ENCODE results near the gene TWIST2.

TWIST2 gene

GRCh38 chr2:238882082-238882755, 34.3 kb downstream of the TWIST2 start:
- no peaks in the 10 kb centered on the region for H3K36me3 ChIP-seq (replicated peaks in 1 of 2; ENCODE audit: control insufficient read depth in 2 of 2, insufficient read depth in 2 of 2, low read length in 2 of 2)
- H2BK120ac ChIP-seq (ENCODE audit: low read depth, low read length): no peak overlapping the region
- no CpG with 5 or more reads among the region's 6 CpGs for WGBS, 2 donors (ENCODE audit: extremely low coverage in 2 of 2, insufficient read length in 2 of 2, insufficient replicate concordance in 1 of 2)
- no peak overlapping the region for H3K4me2 ChIP-seq (ENCODE audit: insufficient read depth, low read length, poor library complexity, severe bottlenecking)
- H3K27ac ChIP-seq (replicated peaks; ENCODE audit: low read length): no peak overlapping the region
- no peak overlapping the region for H2BK15ac ChIP-seq (ENCODE audit: low read length)
- no peaks in the 10 kb centered on the region for H3K27me3 ChIP-seq (ENCODE audit: control insufficient read depth in 3 of 3, insufficient read depth in 3 of 3, low read depth in 1 of 3, low read length in 3 of 3)
- H3K14ac ChIP-seq (ENCODE audit: low read length): no peak overlapping the region
- no peak overlapping the region for H3K4me3 ChIP-seq (ENCODE audit: low read length in 2 of 2)
- no peak overlapping the region for H3K9ac ChIP-seq (ENCODE audit: low read depth, low read length, poor library complexity)
- no peaks in the 10 kb centered on the region for H3K9me3 ChIP-seq (replicated peaks in 1 of 2; ENCODE audit: control insufficient read depth in 2 of 2, insufficient read depth in 1 of 2, low read depth in 1 of 2, low read length in 2 of 2)
- no peak overlapping the region for H2AFZ ChIP-seq (ENCODE audit: low read length)
- no peak overlapping the region for H2BK5ac ChIP-seq (ENCODE audit: low read length)
- no peak overlapping the region for H3K4ac ChIP-seq (ENCODE audit: low read length)
- no peak overlapping the region for H2AK5ac ChIP-seq (ENCODE audit: low read depth, low read length)
- DNase-seq (ENCODE audit: low spot score): no peak
- H4K8ac ChIP-seq (ENCODE audit: low read depth, low read length): no peak overlapping the region
- H3K23ac ChIP-seq (ENCODE audit: low read depth, low read length, poor library complexity): no peak overlapping the region
- H4K91ac ChIP-seq (ENCODE audit: low read depth, low read length, poor library complexity): no peak overlapping the region
- no peaks in the 10 kb centered on the region for H3K79me1 ChIP-seq (ENCODE audit: low read depth, low read length)
- no peak overlapping the region for H2BK12ac ChIP-seq (ENCODE audit: low read length)
- no peak overlapping the region for H3K18ac ChIP-seq (ENCODE audit: low read length)
- peaks cover 0 to 3% of the 10 kb centered on the region in 2 donors for H3K4me1 ChIP-seq (ENCODE audit: control insufficient read depth in 2 of 2, insufficient read depth in 1 of 2, low read depth in 1 of 2, low read length in 2 of 2)

GRCh38 chr2:238883421-238883901, 35.6 kb downstream of the TWIST2 start:
- Histone ChIP-seq H3K79me1 (ENCODE audit: low read depth, low read length) (no peaks in the 10 kb centered on the region), H3K4me1 (ENCODE audit: control insufficient read depth in 2 of 2, insufficient read depth in 1 of 2, low read depth in 1 of 2, low read length in 2 of 2) (peaks cover 0 to under 1% of the 10 kb centered on the region in 2 donors), H4K91ac (ENCODE audit: low read depth, low read length, poor library complexity) (no peak overlapping the region), H2AFZ (ENCODE audit: low read length) (no peak overlapping the region), H3K18ac (ENCODE audit: low read length) (no peak overlapping the region), H2AK5ac (ENCODE audit: low read depth, low read length) (no peak overlapping the region), H3K4me3 (ENCODE audit: low read length in 2 of 2) (no peak overlapping the region), H2BK120ac (ENCODE audit: low read depth, low read length) (no peak overlapping the region), H2BK5ac (ENCODE audit: low read length) (no peak overlapping the region), H3K14ac (ENCODE audit: low read length) (no peak overlapping the region), H3K4me2 (ENCODE audit: insufficient read depth, low read length, poor library complexity, severe bottlenecking) (no peak overlapping the region), H3K36me3 (replicated peaks in 1 of 2; ENCODE audit: control insufficient read depth in 2 of 2, insufficient read depth in 2 of 2, low read length in 2 of 2) (no peaks in the 10 kb centered on the region), H2BK12ac (ENCODE audit: low read length) (no peak overlapping the region), H3K4ac (ENCODE audit: low read length) (no peak overlapping the region), H3K23ac (ENCODE audit: low read depth, low read length, poor library complexity) (no peak overlapping the region), H3K9ac (ENCODE audit: low read depth, low read length, poor library complexity) (no peak overlapping the region), H3K27me3 (ENCODE audit: control insufficient read depth in 3 of 3, insufficient read depth in 3 of 3, low read depth in 1 of 3, low read length in 3 of 3) (no peaks in the 10 kb centered on the region), H4K8ac (ENCODE audit: low read depth, low read length) (no peak overlapping the region), H3K9me3 (replicated peaks in 1 of 2; ENCODE audit: control insufficient read depth in 2 of 2, insufficient read depth in 1 of 2, low read depth in 1 of 2, low read length in 2 of 2) (no peaks in the 10 kb centered on the region), H2BK15ac (ENCODE audit: low read length) (no peak overlapping the region), H3K27ac (replicated peaks; ENCODE audit: low read length) (no peak overlapping the region)
- no CpG with 5 or more reads among the region's 9 CpGs for WGBS, 2 donors (ENCODE audit: extremely low coverage in 2 of 2, insufficient read length in 2 of 2, insufficient replicate concordance in 1 of 2)
- no peak for DNase-seq (ENCODE audit: low spot score)

- Histone ChIP-seq H3K4me3 (ENCODE audit: low read length in 2 of 2) (no peak overlapping the region), H4K8ac (ENCODE audit: low read depth, low read length) (no peak overlapping the region), H3K18ac (ENCODE audit: low read length) (peak overlapping the region; percentile 66), H3K14ac (ENCODE audit: low read length) (no peak overlapping the region), H3K27ac (replicated peaks; ENCODE audit: low read length) (no peak overlapping the region), H3K9me3 (replicated peaks in 1 of 2; ENCODE audit: control insufficient read depth in 2 of 2, insufficient read depth in 1 of 2, low read depth in 1 of 2, low read length in 2 of 2) (no peaks in the 10 kb centered on the region), H3K4ac (ENCODE audit: low read length) (no peak overlapping the region), H3K79me1 (ENCODE audit: low read depth, low read length) (no peaks in the 10 kb centered on the region), H2AK5ac (ENCODE audit: low read depth, low read length) (peak overlapping the region; percentile 65), H2BK120ac (ENCODE audit: low read depth, low read length) (peak overlapping the region; percentile 24), H2BK5ac (ENCODE audit: low read length) (no peak overlapping the region), H2BK15ac (ENCODE audit: low read length) (peak overlapping the region; percentile 10), H4K91ac (ENCODE audit: low read depth, low read length, poor library complexity) (no peak overlapping the region), H3K4me1 (ENCODE audit: control insufficient read depth in 2 of 2, insufficient read depth in 1 of 2, low read depth in 1 of 2, low read length in 2 of 2) (no peaks in the 10 kb centered on the region), H3K23ac (ENCODE audit: low read depth, low read length, poor library complexity) (peak overlapping the region; percentile 44), H3K27me3 (ENCODE audit: control insufficient read depth in 3 of 3, insufficient read depth in 3 of 3, low read depth in 1 of 3, low read length in 3 of 3) (no peaks in the 10 kb centered on the region), H3K9ac (ENCODE audit: low read depth, low read length, poor library complexity) (no peak overlapping the region), H3K4me2 (ENCODE audit: insufficient read depth, low read length, poor library complexity, severe bottlenecking) (no peak overlapping the region), H2AFZ (ENCODE audit: low read length) (no peak overlapping the region), H3K36me3 (replicated peaks in 1 of 2; ENCODE audit: control insufficient read depth in 2 of 2, insufficient read depth in 2 of 2, low read length in 2 of 2) (no peaks in the 10 kb centered on the region), H2BK12ac (ENCODE audit: low read length) (peak overlapping the region; percentile 41)
- no peak for DNase-seq (ENCODE audit: low spot score)
- no CpG with 5 or more reads among the region's 19 CpGs for WGBS, 2 donors (ENCODE audit: extremely low coverage in 2 of 2, insufficient read length in 2 of 2, insufficient replicate concordance in 1 of 2)
Observed at GRCh38 chr2:238884122-238884811, 36.4 kb downstream of the TWIST2 start.

GRCh38 chr2:238884812-238885408, 37.0 kb downstream of the TWIST2 start:
- Histone ChIP-seq H2BK15ac (ENCODE audit: low read length) (peak overlapping the region; percentile 10), H2AK5ac (ENCODE audit: low read depth, low read length) (peak overlapping the region; percentile 65), H4K91ac (ENCODE audit: low read depth, low read length, poor library complexity) (no peak overlapping the region), H3K27me3 (ENCODE audit: control insufficient read depth in 3 of 3, insufficient read depth in 3 of 3, low read depth in 1 of 3, low read length in 3 of 3) (no peaks in the 10 kb centered on the region), H3K79me1 (ENCODE audit: low read depth, low read length) (no peaks in the 10 kb centered on the region), H3K23ac (ENCODE audit: low read depth, low read length, poor library complexity) (peak overlapping the region; percentile 44), H3K4me2 (ENCODE audit: insufficient read depth, low read length, poor library complexity, severe bottlenecking) (no peak overlapping the region), H2BK5ac (ENCODE audit: low read length) (no peak overlapping the region), H3K36me3 (replicated peaks in 1 of 2; ENCODE audit: control insufficient read depth in 2 of 2, insufficient read depth in 2 of 2, low read length in 2 of 2) (no peaks in the 10 kb centered on the region), H2BK12ac (ENCODE audit: low read length) (peak overlapping the region; percentile 41), H3K18ac (ENCODE audit: low read length) (peak overlapping the region; percentile 66), H2BK120ac (ENCODE audit: low read depth, low read length) (no peak overlapping the region), H3K14ac (ENCODE audit: low read length) (no peak overlapping the region), H3K4me3 (ENCODE audit: low read length in 2 of 2) (no peak overlapping the region), H2AFZ (ENCODE audit: low read length) (no peak overlapping the region), H3K9me3 (replicated peaks in 1 of 2; ENCODE audit: control insufficient read depth in 2 of 2, insufficient read depth in 1 of 2, low read depth in 1 of 2, low read length in 2 of 2) (no peaks in the 10 kb centered on the region), H3K27ac (replicated peaks; ENCODE audit: low read length) (no peak overlapping the region), H3K9ac (ENCODE audit: low read depth, low read length, poor library complexity) (no peak overlapping the region), H4K8ac (ENCODE audit: low read depth, low read length) (no peak overlapping the region), H3K4me1 (ENCODE audit: control insufficient read depth in 2 of 2, insufficient read depth in 1 of 2, low read depth in 1 of 2, low read length in 2 of 2) (no peaks in the 10 kb centered on the region), H3K4ac (ENCODE audit: low read length) (no peak overlapping the region)
- DNase-seq (ENCODE audit: low spot score): no peak
- no CpG with 5 or more reads among the region's 14 CpGs for WGBS, 2 donors (ENCODE audit: extremely low coverage in 2 of 2, insufficient read length in 2 of 2, insufficient replicate concordance in 1 of 2)

All from neuronal stem cell (in vitro differentiated cells).